ENCODE data around the gene AGPAT2.

The AGPAT2 gene

DNA sequence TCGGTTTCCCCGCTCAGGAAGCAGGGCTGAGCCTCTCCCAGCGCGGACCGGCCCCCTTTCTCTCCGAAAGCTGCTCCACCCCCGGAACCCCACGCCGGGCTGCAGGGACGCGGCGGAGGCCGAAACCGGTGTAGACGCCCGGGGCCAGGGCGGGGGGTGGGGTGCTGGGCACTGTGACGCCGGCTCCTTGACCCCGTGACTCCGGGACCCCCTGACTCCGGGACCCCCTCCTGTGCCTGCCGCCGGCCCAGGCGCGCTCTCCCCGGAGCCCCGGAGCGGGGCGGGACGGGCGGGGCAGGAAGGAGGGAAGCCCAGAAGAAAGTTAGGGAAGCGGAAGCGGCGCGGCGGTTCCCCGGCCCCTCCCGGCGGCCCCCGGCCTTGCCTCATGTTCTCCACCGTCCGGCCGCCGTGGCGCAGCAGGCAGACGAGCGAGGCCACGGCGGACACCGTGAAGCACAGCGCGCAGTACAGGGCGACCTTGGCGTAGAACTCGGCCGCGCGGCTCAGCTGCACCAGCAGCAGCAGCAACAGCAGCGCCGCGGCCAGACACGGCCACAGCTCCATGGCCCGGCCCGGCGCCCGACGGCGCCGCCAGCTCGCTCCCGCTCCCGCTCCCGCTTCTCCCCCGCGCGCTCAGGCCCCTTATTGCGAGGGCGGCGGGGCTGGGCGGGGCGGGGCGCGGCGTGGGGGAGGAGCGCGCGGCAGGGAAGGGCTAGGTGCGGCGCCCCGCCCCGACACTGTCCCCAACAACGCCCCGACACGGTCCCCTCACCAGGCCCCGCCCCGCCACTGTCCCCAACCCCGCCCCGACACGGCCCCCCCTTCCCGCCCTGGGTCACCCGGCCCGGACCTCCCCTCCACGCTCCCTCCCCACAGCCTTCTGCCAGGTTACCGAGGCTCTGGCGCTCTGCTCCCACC, at the start of gene AGPAT2 (continued):
- TF ChIP-seq PRDM4 (tag by site-specific recombination; IDR thresholded peaks at IDR 0.05) = no peak
- TF ChIP-seq ZNF140 (tag by site-specific recombination; IDR thresholded peaks at IDR 0.05) = no peak
- TF ChIP-seq MEIS1 (CRISPR knock-in tag; IDR thresholded peaks at IDR 0.05; ENCODE audit: borderline replicate concordance) = no peak
- TF ChIP-seq ZNF548 (tag by site-specific recombination; IDR thresholded peaks at IDR 0.05) = no peak
- TF ChIP-seq ZNF654 (tag by site-specific recombination; IDR thresholded peaks at IDR 0.05; ENCODE audit: low read depth) = no peak
- TF ChIP-seq ZNF791 (tag by site-specific recombination; IDR thresholded peaks at IDR 0.05) = no peak
- no peak for TF ChIP-seq ATF2 (tag by site-specific recombination; IDR thresholded peaks at IDR 0.05; ENCODE audit: low read depth)
- no peak for TF ChIP-seq ZBTB21 (tag by site-specific recombination; IDR thresholded peaks at IDR 0.05)
- TF ChIP-seq TCF7L2 (IDR thresholded peaks at IDR 0.05; ENCODE audit: borderline replicate concordance, low read depth, low read length) = no peak
- no peak for TF ChIP-seq ZNF354C (tag by site-specific recombination; IDR thresholded peaks at IDR 0.05; ENCODE audit: borderline replicate concordance, low read depth)
- TF ChIP-seq ZNF561 (tag by site-specific recombination; IDR thresholded peaks at IDR 0.05; ENCODE audit: borderline replicate concordance) = 0 out of 2 replicates have a peak, but pooled peaks have one; percentile 42
- TF ChIP-seq ZNF776 (tag by site-specific recombination; IDR thresholded peaks at IDR 0.05; ENCODE audit: borderline replicate concordance) = no peak
- TF ChIP-seq ZEB2 (tag by site-specific recombination; IDR thresholded peaks at IDR 0.05) = no peak; the same call in 1 of the 2 replicates

DNA sequence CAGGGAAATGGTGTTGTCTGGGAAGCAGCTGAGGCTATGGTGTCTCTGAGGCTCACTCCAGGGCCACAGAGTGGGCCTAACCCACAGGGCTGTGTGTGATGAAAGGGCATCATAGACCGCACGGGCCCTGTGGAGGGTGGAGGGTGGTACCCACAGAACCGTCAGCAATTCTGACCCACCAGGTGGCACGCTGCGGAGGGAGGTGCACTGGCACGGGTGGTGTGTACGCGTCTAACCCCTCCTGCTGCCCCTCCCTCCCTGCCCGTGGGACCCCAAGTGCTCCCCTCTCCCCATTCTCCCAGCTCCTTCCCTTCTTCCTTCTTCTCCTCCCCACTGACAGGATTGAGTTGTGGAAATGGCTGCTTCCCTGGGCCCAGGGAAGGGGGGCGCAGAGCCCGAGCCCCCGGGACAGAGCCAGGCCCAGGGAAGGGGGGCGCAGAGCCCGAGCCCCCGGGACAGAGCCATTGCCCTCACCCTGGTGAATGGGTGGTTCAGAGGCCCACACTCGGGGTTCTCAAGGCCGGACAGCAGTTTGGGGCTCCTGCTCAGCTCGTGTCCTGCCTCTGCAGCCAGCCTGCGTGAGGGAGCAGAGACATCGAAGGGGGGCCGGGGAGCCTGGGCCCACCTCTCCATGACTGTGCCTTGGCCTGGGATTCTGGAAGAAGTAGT, 48.7 kb upstream of the AGPAT2 start:
- ChIA-PET POLR2A (interaction anchor here (1.2 to 1.6 kb wide), 2 partner anchors 8 to 9 kb away, joined by 5 to 7 read pairs; no protein-coding TSS in a partner anchor), CTCF (no interaction called here)
- Histone ChIP-seq H3K27ac (ENCODE audit: extremely low read depth, low read depth, low read length) (no peak overlapping the region), H3K4me3 (ENCODE audit: low read depth, low read length) (no peak overlapping the region), H3K36me3 (ENCODE audit: control insufficient read depth in 2 of 2, insufficient read depth in 1 of 2, low read length in 2 of 2) (no peaks in the 10 kb centered on the region), H3K4me1 (ENCODE audit: control insufficient read depth, insufficient read depth, low read length) (no peaks in the 10 kb centered on the region), H3K9me3 (ENCODE audit: control insufficient read depth, insufficient read depth, low read depth, low read length) (no peaks in the 10 kb centered on the region)
- TF ChIP-seq SCRT1 (tag by site-specific recombination; IDR thresholded peaks at IDR 0.05; ENCODE audit: borderline replicate concordance) = no peak
- no peak for TF ChIP-seq TCF7L2 (IDR thresholded peaks at IDR 0.05; ENCODE audit: borderline replicate concordance, low read depth, low read length)
- no peak for TF ChIP-seq ELK4 (IDR thresholded peaks at IDR 0.05; ENCODE audit: borderline replicate concordance, low read depth, low read length)
- no peak for TF ChIP-seq ZBTB26 (tag by site-specific recombination; optimal IDR thresholded peaks at IDR 0.05)
- TF ChIP-seq SCRT2 (tag by site-specific recombination; IDR thresholded peaks at IDR 0.05) = no peak
- no peak for TF ChIP-seq ZNF16 (tag by site-specific recombination; IDR thresholded peaks at IDR 0.05; ENCODE audit: low read depth)
- TF ChIP-seq, protein P1, sequence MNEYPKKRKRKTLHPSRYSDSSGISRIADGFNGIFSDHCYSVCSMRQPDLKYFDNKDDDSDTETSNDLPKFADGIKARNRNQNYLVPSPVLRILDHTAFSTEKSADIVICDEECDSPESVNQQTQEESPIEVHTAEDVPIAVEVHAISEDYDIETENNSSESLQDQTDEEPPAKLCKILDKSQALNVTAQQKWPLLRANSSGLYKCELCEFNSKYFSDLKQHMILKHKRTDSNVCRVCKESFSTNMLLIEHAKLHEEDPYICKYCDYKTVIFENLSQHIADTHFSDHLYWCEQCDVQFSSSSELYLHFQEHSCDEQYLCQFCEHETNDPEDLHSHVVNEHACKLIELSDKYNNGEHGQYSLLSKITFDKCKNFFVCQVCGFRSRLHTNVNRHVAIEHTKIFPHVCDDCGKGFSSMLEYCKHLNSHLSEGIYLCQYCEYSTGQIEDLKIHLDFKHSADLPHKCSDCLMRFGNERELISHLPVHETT (tag by site-specific recombination; IDR thresholded peaks at IDR 0.05) = no peak
- TF ChIP-seq ZNF155 (tag by site-specific recombination; IDR thresholded peaks at IDR 0.05) = no peak
- TF ChIP-seq, protein P2, sequence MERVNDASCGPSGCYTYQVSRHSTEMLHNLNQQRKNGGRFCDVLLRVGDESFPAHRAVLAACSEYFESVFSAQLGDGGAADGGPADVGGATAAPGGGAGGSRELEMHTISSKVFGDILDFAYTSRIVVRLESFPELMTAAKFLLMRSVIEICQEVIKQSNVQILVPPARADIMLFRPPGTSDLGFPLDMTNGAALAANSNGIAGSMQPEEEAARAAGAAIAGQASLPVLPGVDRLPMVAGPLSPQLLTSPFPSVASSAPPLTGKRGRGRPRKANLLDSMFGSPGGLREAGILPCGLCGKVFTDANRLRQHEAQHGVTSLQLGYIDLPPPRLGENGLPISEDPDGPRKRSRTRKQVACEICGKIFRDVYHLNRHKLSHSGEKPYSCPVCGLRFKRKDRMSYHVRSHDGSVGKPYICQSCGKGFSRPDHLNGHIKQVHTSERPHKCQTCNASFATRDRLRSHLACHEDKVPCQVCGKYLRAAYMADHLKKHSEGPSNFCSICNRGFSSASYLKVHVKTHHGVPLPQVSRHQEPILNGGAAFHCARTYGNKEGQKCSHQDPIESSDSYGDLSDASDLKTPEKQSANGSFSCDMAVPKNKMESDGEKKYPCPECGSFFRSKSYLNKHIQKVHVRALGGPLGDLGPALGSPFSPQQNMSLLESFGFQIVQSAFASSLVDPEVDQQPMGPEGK (tag by site-specific recombination; IDR thresholded peaks at IDR 0.05) = no peak
- TF ChIP-seq ZNF10 (tag by site-specific recombination; IDR thresholded peaks at IDR 0.05) = no peak
- TF ChIP-seq ZBTB17 (tag by site-specific recombination; IDR thresholded peaks at IDR 0.05) = no peak
- no peak for TF ChIP-seq ZBTB48 (tag by site-specific recombination; IDR thresholded peaks at IDR 0.05)
- no peak for TF ChIP-seq ZNF670 (tag by site-specific recombination; IDR thresholded peaks at IDR 0.05; ENCODE audit: low read depth)
